GM21367 (cell line): ENCODE results near the gene ATRN.
"Not testable (repeated sequence)": the region's sequence is repeated elsewhere in the genome, so short reads cannot be mapped to it uniquely, and the experiment has no call there.

Source experiments
- ATAC-seq: cut with Tn5 transposase; IDR thresholded peaks from one replicate; pipeline ENCODE4 v1.9.1; 2021; ENCODE audit not compliant: unreplicated experiment

The ATRN gene

DNA sequence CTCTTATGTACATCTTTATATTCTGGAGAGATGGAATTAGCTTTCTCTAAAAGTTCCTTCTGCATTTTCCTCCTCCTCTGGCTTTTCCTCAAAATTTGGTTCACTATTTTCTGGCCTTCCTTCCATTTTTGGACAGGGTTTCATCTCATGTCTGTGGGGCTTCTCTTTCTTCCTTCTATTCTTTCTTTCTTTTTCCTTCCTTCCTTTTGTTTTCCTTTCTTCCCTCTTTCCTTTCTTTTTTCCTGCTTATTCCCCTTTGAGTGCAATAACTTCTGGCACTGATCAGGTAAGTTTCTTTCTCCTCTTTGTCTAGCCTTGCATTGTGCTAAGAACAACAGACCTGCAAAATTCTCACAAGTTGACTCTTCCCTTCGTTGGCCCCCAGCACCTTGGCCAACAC, 5.5 kb upstream of the ATRN start:
- ATAC-seq = no peak

DNA sequence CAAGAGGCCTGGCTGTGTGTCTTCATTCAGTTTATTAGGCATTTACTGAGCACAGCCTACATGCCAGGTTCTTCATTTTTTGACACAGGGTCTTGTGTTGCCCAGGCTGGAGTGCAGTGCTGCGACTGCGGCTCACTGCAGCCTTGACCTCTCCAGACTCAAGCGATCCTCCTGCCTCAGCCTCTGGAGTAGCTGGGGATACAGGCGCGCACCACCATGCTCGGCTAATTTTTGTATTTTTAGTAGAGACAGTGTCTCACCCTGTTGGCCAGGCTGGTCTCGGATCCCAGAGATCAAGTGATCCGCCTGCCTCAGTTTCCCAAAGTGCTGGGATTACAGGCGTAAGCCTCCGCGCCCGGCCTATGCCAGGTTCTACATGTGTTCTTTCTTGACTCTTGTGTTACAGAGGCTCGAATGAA, 601 bp upstream of the ATRN start:
- no peak for ATAC-seq

DNA sequence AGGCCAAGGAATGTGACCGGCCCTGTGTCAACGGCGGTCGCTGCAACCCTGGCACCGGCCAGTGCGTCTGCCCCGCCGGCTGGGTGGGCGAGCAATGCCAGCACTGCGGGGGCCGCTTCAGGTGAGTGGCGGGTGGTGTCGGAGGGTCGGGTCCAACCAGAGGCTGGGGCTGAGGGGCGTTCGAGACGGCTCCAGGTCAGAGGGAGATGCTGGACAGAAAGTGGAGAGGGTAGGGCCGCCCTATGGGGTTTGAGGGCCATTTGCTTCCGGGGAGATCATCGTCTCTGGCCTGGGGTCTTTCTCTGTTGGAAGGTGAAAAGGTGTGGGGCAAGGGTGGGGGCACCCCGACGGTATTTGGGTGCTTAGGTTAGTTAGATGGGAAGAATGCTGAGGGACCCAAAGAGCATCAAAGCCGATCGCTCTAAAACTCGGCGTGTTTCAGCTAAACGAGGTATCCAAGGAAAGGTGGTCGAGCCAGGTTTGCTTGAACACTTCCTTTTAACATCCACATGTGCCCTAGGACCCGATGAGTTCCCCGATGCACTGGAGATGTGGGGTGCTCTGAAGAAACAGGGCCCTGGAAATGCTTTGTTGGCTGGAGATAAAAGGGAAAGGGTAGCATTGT, 691 bp downstream of the ATRN start:
- no peak for ATAC-seq

DNA sequence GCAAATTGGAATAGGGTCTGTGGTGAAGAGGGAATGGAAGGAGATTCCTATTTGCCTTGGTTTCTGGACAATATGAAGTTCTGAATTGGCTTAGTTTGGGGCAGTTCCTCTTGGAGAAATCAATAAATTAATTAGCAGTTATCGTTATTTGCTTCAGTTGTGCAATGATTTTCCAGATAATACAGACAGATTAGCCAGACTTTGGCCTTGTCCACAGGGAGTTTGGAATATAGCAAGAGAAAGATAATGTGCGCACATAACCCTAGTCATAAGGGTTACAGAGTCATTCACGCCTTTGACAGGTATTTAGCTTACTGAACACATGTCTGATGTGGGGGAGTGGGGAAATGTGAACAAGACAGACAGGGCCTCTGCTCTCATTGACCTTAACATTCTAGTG, 1.3 kb downstream of the ATRN start:
- no peak for ATAC-seq

DNA sequence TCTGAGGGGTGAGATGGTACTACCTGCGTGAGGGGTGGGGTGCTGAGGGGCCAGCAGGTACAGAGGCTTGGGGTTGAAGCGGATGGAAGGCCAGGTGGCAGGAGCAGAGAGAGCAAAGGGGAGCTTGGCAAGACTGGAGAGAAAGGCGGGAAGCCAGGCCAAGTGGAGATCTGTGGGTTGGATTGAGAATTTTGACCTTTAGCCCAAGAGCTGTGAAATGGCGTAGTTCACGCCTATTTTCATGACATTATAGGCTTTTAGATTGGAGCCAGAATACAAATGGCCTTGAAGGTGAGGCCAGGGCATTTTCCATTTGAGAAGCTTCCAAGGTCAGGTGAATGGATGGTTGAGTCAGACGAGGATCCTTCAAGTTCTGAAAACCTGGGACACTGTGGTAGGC, 2.5 kb downstream of the ATRN start:
- ATAC-seq = no peak

DNA sequence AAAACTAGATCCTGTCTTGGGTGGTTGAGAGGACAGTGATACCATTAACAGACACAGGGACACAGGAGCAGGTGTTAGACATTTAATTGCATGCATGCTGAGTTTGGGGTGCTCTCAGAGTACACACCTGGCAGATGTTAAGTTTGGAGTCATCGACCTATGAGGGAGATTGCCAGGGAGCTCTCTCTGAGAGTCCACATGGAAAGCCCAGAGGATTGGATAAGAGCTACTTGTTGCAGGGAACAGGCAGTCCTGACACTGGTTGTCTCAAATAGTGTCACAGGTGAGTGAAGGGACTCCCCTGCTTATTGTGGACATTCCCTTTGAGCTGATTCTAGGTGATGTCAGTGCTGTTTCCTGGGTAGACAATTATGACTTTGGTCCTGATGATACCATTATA, 3.1 kb downstream of the ATRN start:
- no peak for ATAC-seq

DNA sequence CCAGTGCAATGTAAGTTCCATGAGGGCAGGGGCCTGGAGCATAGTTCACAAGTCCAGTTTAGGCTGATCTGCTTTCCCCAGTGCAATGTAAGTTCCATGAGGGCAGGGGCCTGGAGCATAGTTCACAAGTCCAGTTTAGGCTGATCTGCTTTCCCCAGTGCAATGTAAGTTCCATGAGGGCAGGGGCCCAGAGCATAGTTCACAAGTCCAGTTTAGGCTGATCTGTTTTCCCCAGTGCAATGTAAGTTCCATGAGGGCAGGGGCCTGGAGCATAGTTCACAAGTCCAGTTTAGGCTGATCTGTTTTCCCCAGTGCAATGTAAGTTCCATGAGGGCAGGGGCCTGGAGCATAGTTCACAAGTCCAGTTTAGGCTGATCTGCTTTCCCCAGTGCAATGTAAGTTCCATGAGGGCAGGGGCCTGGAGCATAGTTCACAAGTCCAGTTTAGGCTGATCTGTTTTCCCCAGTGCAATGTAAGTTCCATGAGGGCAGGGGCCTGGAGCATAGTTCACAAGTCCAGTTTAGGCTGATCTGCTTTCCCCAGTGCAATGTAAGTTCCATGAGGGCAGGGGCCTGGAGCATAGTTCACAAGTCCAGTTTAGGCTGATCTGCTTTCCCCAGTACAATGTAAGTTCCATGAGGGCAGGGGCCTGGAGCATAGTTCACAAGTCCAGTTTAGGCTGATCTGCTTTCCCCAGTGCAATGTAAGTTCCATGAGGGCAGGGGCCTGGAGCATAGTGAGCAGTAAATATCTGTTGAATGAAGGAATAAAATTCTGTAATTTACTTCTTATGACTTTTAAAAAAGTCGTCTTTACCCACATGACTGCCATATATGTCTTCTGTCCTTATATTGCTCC, 6.4 kb downstream of the ATRN start:
- ATAC-seq = not testable (repeated sequence)

DNA sequence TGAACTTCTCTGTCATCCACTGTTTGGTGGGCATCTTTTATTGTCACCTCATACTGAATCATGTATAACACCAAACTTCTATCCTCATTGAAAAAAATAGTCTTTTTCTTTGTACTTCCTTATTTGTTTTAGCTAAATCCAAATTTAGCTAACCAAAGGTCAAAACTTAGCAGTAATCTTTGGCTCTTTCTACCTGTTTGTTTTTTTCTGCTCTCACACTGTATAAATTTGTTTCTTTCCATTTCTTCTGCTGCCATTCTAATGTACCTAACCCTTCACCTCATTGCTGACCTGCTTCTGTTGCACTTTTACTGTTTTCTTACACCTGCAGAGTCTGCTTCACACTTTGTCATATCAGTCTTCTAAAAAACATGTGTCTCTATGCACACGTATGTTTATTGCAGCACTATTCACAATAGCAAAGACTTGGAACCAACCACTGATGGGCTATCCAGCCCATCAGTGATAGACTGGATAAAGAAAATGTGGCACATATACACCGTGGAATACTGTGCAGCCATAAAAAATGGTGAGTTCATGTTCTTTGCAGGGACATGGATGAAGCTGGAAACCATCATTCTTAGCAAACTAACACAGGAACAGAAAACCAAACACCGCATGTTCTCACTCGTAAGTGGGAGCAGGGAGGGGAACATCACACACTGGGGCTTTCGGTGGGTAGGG, 7.2 kb downstream of the ATRN start:
- no peak for ATAC-seq

DNA sequence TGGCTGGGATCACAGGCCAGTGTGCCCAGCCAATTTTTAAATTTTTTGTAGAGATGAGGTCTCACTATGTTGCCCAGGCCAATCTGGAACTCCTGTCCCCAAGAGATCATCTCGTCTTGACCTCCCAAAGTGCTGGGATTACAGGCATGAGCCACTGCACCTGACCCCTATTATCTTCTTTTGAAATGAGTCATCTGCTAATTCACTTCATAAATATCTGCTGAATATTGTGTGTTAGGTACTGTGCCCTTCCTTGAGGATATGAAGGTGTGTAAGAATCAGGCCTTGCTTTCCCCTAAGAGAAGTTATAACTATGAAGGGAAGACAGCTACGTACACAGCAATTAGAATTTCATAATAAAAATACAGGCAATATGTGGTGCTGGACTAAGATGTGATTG, 8.2 kb downstream of the ATRN start:
- no peak for ATAC-seq

DNA sequence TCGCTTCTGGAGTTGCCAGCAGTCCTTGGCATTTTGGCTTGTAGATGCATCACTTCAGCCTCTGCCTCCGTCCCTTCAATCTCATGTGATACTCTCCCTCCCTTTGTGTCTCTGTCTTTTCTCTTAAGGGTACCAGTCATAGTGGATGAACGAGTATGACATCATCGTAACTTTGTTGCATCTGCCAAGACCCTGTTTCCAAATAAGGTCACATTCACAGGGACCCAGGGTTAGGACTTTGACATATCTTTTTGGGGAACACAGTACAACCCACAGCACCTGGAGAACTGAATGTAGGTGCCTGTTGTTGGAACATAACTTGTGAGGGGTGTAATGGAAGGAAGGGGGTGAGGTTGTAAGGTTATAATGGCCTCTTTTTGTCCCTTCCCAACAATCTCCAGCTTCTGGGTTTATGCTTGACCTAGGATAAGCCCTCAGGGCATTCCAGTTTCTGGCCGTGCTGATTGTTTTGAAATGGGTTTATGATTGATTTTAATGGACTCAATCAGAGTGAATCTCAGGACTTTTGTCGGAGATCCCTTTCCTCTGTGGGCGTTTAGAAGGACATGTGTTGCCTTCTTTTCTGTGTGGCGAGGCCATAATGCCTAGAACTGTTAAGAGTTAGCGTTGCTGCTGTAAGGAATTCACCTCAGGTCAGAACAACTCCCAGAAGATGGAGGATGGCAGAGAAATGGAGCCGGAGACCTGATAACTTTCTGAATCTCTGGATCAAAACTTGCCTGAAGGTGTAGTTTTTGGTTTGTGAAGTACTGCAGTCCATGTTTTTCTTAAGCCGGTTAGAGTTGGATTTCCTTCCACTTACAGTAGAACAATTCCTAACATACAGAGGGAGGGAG, 9.2 kb downstream of the ATRN start:
- no peak for ATAC-seq

DNA sequence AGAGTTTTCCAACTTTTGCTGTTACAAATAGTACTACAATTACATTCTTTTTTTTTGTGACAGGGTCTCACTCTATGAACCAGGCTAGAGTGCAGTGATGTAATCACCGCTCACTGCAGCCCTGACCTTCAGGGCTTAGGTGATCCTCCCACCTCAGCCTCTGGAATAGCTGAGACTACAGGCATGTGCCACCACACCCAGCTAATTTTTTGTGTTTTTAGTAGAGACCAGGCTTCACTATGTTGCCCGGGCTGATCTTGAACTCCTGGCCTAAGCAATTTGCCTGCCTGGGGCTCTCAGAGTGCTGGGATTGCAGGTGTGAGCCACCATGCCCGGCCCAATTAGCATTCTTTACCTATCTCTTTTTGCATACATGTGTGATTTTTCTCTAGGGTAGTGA, 12.5 kb downstream of the ATRN start:
- no peak for ATAC-seq

DNA sequence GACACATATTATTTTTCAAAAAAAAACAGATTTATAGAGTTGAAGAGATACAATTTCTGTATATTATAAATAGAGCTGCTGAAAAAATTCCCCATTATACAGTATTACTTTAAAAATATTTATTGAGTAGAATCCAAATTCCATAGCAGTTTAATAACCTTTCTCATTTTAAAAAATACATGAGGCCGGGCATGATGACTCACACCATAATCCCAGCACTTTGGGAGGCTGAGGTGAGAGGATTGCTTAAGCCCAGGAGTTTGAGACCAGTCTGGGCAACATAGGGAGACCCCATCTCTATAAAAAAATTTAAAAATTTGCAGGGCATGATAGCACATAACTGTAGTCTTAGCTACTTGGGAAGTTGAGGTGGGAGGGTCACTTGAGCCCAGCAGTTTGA, 13.0 kb downstream of the ATRN start:
- ATAC-seq = no peak

DNA sequence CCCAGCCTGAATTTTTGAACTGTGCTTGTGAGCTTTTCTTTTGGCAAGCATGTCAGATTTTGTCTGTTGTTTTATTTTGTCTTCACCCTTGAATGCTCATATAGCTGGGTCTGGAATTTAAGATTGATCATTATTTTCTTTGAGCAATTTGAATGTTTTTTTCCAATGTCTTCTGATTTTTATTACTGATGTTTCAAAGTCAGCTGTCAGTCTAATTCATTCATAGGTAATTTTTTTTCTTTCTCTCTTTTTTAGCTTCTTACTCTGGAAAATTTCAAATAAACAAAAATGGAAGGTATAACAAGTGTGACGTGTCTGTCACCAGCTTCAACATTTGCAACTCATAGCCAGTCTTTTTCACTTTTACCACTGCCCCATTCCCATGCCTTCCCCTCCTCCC, 15.1 kb downstream of the ATRN start:
- ATAC-seq = no peak

DNA sequence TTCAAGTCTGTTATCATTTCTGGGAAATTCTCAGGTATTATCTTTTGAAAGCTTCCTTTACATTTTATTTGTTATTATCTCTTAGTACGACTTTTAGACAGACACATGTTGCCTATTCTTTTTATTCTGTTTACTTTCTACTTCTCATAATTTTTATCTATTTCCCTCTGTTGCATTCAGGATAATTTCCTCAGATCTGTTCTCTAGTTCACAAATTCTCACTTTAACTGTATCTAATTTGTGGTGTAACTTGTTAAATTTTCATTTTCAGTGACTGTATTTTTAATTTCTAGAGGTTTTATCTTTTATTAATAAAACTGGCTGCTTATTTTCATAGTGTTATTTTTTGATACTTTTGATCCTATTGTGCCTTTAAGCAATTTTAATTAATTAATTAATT, 16.0 kb downstream of the ATRN start:
- ATAC-seq = no peak

DNA sequence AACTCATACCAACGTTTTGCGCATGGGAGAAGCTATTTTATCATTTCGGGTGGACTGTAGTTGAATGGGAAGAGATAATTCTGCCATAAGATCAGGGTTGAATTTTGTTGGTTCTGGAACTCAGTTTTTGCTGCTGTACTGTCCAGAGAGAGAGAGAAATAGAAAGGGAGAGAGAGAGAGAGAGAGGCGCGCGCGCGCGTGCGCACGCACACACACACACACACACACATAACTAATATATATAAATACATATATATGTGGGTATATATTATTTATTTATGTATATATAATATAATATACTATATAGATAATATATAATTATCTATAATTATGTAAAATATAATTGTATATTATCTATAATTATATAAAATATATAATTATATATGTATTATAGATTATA, 21.9 kb downstream of the ATRN start:
- ATAC-seq = no peak

DNA sequence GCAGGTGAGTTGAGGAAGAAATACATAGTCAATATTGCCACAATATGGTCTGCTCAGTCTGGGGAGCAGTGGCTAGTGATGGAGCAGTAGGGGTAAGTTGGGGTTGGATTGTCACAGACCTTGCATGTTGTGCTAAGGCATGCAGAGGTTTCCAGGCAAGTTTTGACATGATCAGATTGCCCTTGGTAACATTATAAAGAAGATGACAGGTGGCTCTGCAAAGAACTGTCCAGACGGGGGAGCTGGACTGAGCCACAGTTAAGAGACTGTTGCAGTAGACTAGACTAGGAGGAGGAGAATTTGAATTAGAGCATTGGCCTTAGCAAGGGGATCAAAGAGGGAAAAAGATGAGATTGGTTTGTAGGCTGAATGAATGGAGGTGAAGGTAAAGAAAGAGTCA, 23.4 kb downstream of the ATRN start:
- no peak for ATAC-seq

DNA sequence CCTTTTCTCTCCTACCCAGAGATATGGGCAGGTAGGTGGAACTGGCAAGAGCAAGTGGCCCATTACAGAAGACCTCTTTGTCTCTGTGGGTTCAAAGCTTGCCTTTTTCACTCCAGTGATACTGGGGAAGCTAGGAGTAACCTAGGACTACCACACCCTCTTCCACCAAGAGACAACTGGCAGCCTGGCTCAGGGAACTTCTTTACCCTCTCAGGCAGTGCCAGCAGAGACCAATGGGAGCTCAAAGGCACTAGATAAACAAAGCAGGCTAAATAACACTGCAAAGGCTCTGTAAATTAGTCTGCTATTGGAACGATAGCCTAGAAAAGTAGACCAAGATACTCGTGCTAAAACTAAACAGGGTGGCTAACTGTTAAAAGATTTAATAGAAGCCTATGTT, 32.1 kb downstream of the ATRN start:
- no peak for ATAC-seq

DNA sequence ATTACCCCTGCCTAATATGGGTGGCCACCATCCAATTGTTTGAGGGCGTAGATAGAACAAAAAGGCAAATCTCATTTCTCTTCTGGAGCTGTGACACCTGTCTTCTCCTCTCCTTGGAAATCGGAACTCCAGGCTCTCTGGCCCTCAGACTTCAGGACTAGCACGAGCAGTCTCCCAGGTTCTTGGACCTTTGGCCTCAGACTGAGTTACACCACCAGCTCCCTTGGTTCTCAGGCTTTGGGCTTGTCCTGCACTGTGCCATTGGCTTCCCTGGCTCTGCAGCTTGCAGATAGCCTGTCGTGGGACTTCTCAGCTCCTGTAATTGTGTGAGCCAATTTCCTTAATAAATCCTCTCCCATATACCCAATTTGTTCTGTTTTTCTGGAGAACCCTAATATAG, 34.3 kb downstream of the ATRN start:
- ATAC-seq = no peak

DNA sequence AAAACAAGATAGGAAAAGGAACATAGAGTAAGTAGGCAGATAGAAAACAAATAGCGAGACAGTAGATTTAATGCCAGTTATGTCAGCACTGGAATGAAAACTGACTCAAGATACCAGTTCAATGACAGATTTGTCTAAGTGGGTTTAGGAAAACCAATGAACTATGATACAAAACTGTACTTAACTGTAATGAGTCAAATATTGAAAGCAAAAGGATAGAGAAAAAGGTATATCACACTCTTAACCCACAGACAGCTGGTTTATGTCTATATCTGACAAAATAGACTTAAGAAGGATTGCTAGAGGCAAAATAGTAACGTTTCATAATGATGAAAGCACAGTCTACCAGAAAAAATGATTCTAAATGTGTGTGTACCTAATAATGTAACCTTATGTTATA, 38.2 kb downstream of the ATRN start:
- no peak for ATAC-seq

DNA sequence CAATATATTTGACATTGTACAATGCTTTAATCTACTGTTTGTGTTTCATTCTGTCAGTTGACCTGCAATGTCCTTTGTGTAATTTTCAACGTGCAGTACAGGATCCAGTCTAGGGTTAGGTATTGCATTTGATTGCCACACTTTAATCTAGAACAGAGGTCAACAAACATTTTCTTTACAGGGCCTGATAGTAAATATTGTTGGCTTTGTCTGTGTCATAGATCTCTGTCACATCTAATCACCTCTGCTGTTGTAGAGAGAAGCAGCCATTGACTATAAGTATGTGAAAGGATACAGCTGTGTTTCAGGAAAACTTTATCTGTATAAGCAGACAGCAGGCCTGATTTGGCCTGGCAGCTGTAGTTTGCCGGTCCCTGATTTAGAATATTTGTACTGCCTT, 39.3 kb downstream of the ATRN start:
- no peak for ATAC-seq

DNA sequence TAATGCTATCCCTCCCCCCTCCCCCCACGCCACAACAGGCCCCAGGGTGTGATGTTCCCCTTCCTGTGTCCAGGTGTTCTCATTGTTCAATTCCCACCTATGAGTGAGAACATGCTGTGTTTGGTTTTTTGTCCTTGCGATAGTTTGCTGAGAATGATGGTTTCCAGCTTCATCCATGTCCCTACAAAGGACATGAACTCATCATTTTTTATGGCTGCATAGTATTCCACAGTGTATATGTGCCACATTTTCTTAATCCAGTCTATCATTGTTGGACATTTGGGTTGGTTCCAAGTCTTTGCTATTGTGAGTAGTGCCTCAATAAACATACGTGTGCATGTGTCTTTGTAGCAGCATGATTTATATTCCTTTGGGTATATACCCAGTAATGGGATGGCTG, 41.4 kb downstream of the ATRN start:
- not testable (repeated sequence) for ATAC-seq
